Lung (tissue), 12 donors: ENCODE data around the gene HECTD1. TPM values are rescaled to one million over a fixed set of nuclear protein-coding genes. Genes with fewer than 3 reads are reported as not detected.
A peak's percentile ranks its signal among the peaks of the same experiment; 100 is the strongest.
"Not testable (repeated sequence)": the region's sequence is repeated elsewhere in the genome, so short reads cannot be mapped to it uniquely, and the experiment has no call there.

ENCODE experiments used
- ATAC-seq: fragments of 200-7000 bp; cut with Tn5 transposase; one replicate; pipeline ENCODE4 v1.9.1; 2020; ENCODE audit warnings: moderate number of reproducible peaks; ENCODE audit not compliant: insufficient read depth, low FRiP score
- DNase-seq, 3 donors: peaks; one replicate each; pipeline ENCODE4 v3.0.0-alpha.2; 2013 to 2017
- H3K27ac ChIP-seq, 2 donors: one replicate each; pipeline ENCODE4 v1.5.1; 2013; ENCODE audit warnings: mild to moderate bottlenecking in 2 of 2, moderate library complexity in 2 of 2, control low read depth in 1 of 2, inconsistent platforms in 1 of 2, low read depth in 1 of 2, low read length in 1 of 2
- H3K27me3 ChIP-seq, 3 donors: one replicate each; pipeline ENCODE4 v1.5.1; 2013; ENCODE audit warnings: low read length in 2 of 3; ENCODE audit not compliant: control insufficient read depth in 3 of 3, insufficient read depth in 3 of 3
- H3K36me3 ChIP-seq, 4 donors: one replicate each; pipeline ENCODE4 v1.5.1; 2013; ENCODE audit warnings: low read length in 4 of 4, mild to moderate bottlenecking in 1 of 4, moderate library complexity in 1 of 4; ENCODE audit not compliant: control insufficient read depth in 4 of 4, insufficient read depth in 4 of 4
- H3K4me1 ChIP-seq, 5 donors: one replicate each; pipeline ENCODE4 v1.5.1; 2013; ENCODE audit warnings: low read length in 5 of 5, mild to moderate bottlenecking in 2 of 5, moderate library complexity in 1 of 5; ENCODE audit not compliant: control insufficient read depth in 5 of 5, insufficient read depth in 5 of 5
- H3K4me3 ChIP-seq: one replicate; pipeline ENCODE4 v1.5.1; 2013; ENCODE audit warnings: mild to moderate bottlenecking, control low read depth, moderate library complexity
- H3K9ac ChIP-seq, 2 donors: one replicate each; pipeline ENCODE4 v1.5.1; 2013; ENCODE audit warnings: low read length in 2 of 2, control low read depth in 1 of 2; ENCODE audit not compliant: insufficient read depth in 1 of 2
- H3K9me3 ChIP-seq, 4 donors: one replicate each; pipeline ENCODE4 v1.5.1; 2013; ENCODE audit warnings: low read length in 3 of 4, mild to moderate bottlenecking in 1 of 4, moderate library complexity in 1 of 4; ENCODE audit not compliant: control insufficient read depth in 4 of 4, insufficient read depth in 3 of 4
- CTCF ChIP-seq: IDR thresholded peaks from 2 replicates; pipeline ENCODE4 v1.5.1; 2012; ENCODE audit warnings: mild to moderate bottlenecking; ENCODE audit errors: control extremely low read depth, extremely low read depth
- WGBS, 2 donors: extraction: QIAGEN DNeasy Blood & Tissue Kit; methylation state at CpG; one replicate each; pipeline ENCODE4 v1.1.7; 2013; 5-methylcytosine and 5-hydroxymethylcytosine counted together
- polyA plus RNA-seq, 2 donors: library from polyadenylated mRNA; stranded (reverse); fragments of 200-250 nt; gene quantifications; one replicate each; pipeline ENCODE4 v1.2.1, GENCODE V29; 2013
- total RNA-seq, 2 donors: library from RNA; depleted of rRNA in 1 of 2; stranded (reverse); fragments of >200 nt in 1 of 2; gene quantifications; one replicate each; pipeline ENCODE4 v1.2.1, GENCODE V29; 2014 to 2021
- donor health status: control.
- donor health status: control.
- donor health status: Bipolar disorder and iron deficiency.
- donor health status: healthy.
- donor health status: DM: yes; HTN: yes; CAD: no.

HECTD1 gene
- total and polyA plus RNA-seq, 4 donors = 44.8 to 399 (median 97.9) TPM

- Histone ChIP-seq H3K27me3 (no peaks in the 10 kb centered on the region), H3K9me3 (no peaks in the 10 kb centered on the region), H3K9ac (peak overlapping the region; percentile 33 to 39), H3K27ac (peak overlapping the region; percentile 100), H3K4me1 (peaks cover 0 to 26% (median 6%) of the 10 kb centered on the region in 5 donors), H3K36me3 (peaks cover 2 to 11% (median 2%) of the 10 kb centered on the region in 4 donors), H3K4me3 (peak overlapping the region; percentile 88)
- 0% methylated on average over 41 to 55 of the region's 55 CpGs for WGBS, 2 donors
- DNase-seq (peak in 2 of 3 donors; percentile 30 to 51), ATAC-seq (peak; percentile 14)
- no peak for TF ChIP-seq CTCF
Measured at GRCh38 chr14:31206536-31207286, 882 bp downstream of the HECTD1 start.

DNA sequence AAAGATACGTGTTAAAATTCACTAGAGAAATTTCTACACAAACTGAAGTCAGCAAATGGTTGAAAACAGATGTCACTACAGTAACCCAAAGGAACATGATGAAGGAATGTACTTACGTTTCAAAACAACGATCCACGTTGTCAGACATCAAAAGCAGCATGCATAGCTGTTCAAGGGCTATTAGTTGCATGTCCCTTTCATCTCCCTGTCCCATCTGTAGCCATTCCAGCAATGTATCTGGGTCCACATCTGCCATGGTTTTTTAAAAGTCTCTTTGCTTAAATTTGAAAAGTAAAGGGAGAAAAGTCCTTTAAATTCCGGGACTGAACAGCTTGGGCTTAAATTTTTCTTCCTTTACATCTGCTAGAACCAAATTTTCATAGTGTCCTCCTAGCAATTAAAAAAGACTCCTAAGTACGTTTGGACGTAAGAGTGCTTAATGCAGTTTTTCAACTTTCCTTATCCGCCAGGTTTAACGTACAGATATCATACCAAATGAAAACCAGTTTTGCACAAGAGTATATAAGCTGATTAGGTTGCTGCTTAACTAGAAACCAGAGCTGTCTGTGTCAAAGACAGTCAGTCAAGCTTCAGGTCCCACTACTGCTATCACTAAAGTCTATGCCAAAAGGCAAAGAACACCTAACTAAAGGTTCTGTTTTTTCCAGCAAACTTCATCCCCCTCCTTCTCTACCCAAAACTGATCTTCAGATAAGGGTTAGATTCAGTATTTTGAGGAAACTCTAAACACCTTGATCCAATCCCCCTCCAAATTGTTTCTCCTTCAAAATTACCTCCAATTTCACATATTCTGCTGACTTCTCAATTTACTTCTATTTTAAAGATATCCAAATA is 1.7 kb downstream of the HECTD1 start:
- peaks cover 2 to 13% (median 5%) of the 10 kb centered on the region in 4 donors for H3K36me3 ChIP-seq
- H3K27me3 ChIP-seq = no peaks in the 10 kb centered on the region
- H3K9me3 ChIP-seq = no peaks in the 10 kb centered on the region
- WGBS, 2 donors = 9 to 10% methylated on average over 9 of the region's 9 CpGs
- no peak for ATAC-seq
- H3K27ac ChIP-seq = peak overlapping the region in 1 of 2 donors; percentile 78
- peak overlapping the region; percentile 33 to 39 for H3K9ac ChIP-seq
- H3K4me1 ChIP-seq = peaks cover 0 to 26% (median 6%) of the 10 kb centered on the region in 5 donors
- H3K4me3 ChIP-seq = peak overlapping the region; percentile 37
- DNase-seq = peak in 2 of 3 donors; percentile 39 to 44
- no peak for TF ChIP-seq CTCF

GRCh38 chr14:31204593-31205534 is 2.7 kb downstream of the HECTD1 start:
- TF ChIP-seq CTCF = no peak
- H3K4me3 ChIP-seq = no peak overlapping the region
- WGBS, 2 donors = 30 to 57% methylated on average over 3 of the region's 3 CpGs
- peaks cover 0 to 26% (median 6%) of the 10 kb centered on the region in 5 donors for H3K4me1 ChIP-seq
- H3K27ac ChIP-seq = no peak overlapping the region
- peaks cover 2 to 16% (median 7%) of the 10 kb centered on the region in 4 donors for H3K36me3 ChIP-seq
- DNase-seq (peak in 1 of 3 donors; percentile 15), ATAC-seq (no peak)
- no peaks in the 10 kb centered on the region for H3K27me3 ChIP-seq
- no peaks in the 10 kb centered on the region for H3K9me3 ChIP-seq
- H3K9ac ChIP-seq = peak overlapping the region in 1 of 2 donors; percentile 33

DNA sequence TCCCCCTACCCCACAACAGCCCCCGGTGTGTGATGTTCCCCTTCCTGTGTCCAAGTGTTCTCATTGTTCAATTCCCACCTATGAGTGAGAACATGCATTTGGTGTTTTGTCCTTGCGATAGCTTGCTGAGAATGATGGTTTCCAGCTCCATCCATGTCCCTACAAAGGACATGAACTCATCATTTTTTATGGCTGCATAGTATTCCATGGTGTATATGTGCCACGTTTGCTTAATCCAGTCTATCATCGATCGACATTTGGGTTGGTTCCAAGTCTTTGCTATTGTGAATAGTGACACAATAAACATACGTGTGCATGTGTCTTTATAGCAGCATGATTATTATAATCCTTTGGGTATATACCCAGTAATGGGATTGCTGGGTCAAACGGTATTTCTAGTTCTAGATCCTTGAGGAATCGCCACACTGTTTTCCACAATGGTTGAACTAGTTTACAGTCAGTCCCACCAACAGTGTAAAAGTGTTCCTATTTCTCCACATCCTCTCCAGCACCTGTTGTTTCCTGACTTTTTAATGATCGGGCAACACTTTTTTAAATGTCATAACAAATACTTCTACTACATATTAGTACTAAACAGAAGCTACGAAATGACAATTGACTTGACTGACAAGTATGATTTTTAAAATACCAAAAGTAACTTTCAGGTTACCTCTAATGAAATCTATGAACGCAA is 3.5 kb downstream of the HECTD1 start:
- not testable (repeated sequence) for H3K27ac ChIP-seq, H3K9me3 ChIP-seq, DNase-seq, ATAC-seq, H3K4me3 ChIP-seq, H3K27me3 ChIP-seq, H3K9ac ChIP-seq
- Histone ChIP-seq H3K4me1 (peaks cover 0 to 26% (median 6%) of the 10 kb centered on the region in 5 donors), H3K36me3 (peaks cover 2 to 18% (median 7%) of the 10 kb centered on the region in 4 donors)
- 91 to 93% methylated on average over 11 of the region's 11 CpGs for whole genome bisulfite sequencing, 2 donors
